SK-N-SH treated with all-trans-retinoic acid at 6 μM for 48 hours (cell line): ENCODE results near the gene ATP8A2.

ENCODE experiments used
- ATAC-seq: fragments of 200-7000 bp; cut with Tn5 transposase; 3 replicates; pipeline ENCODE4 v1.9.1; 2020; ENCODE audit warnings: mild to moderate bottlenecking, moderate library complexity
- ARNTL ChIP-seq: fragments of 450-650 bp; formaldehyde crosslinking; IDR thresholded peaks from 2 replicates; pipeline ENCODE4 v1.5.0; 2020; ENCODE audit warnings: low read depth, mild to moderate bottlenecking, moderate library complexity, borderline replicate concordance
- BACH2 ChIP-seq: fragments of 250-450 bp; sonication (Bioruptor Pico); IDR thresholded peaks from 2 replicates; pipeline ENCODE4 v1.9.0; 2021; ENCODE audit warnings: mild to moderate bottlenecking, borderline replicate concordance
- CSDC2 ChIP-seq: fragments of 250-450 bp; sonication (Bioruptor Pico); IDR thresholded peaks from 2 replicates; pipeline ENCODE4 v1.5.0; 2020; ENCODE audit warnings: mild to moderate bottlenecking, moderate library complexity
- GLIS3 ChIP-seq: fragments of 250-450 bp; sonication (Bioruptor Pico); IDR thresholded peaks from 2 replicates; pipeline ENCODE4 v1.5.0; 2020; ENCODE audit warnings: mild to moderate bottlenecking, moderate library complexity
- ISL1 ChIP-seq: fragments of 250-450 bp; sonication (Bioruptor Pico); IDR thresholded peaks from 2 replicates; pipeline ENCODE4 v2.1.2; 2022; ENCODE audit warnings: mild to moderate bottlenecking, moderate library complexity
- OSR1 ChIP-seq: fragments of 250-450 bp; sonication (Bioruptor Pico); IDR thresholded peaks from 2 replicates; pipeline ENCODE4 v1.8.0; 2022; ENCODE audit warnings: moderate library complexity, mild to moderate bottlenecking, inconsistent platforms
- PPARA ChIP-seq: fragments of 250-450 bp; sonication (Bioruptor Pico); IDR thresholded peaks from 2 replicates; pipeline ENCODE4 v1.5.0; 2020; ENCODE audit warnings: mild to moderate bottlenecking, borderline replicate concordance
- RARB ChIP-seq: fragments of 250-450 bp; sonication (Bioruptor Pico); IDR thresholded peaks from 2 replicates; pipeline ENCODE4 v1.8.0; 2021; ENCODE audit warnings: mild to moderate bottlenecking, moderate library complexity
- SNAI2 ChIP-seq: fragments of 250-450 bp; sonication (Bioruptor Pico); IDR thresholded peaks from 2 replicates; pipeline ENCODE4 v1.5.0; 2020; ENCODE audit warnings: mild to moderate bottlenecking, moderate library complexity
- TCF4 ChIP-seq: fragments of 250-450 bp; sonication (Bioruptor Pico); IDR thresholded peaks from 2 replicates; pipeline ENCODE4 v1.8.0; 2021; ENCODE audit warnings: mild to moderate bottlenecking, moderate library complexity, borderline replicate concordance
- TOX ChIP-seq: fragments of 250-450 bp; sonication (Bioruptor Pico); IDR thresholded peaks from 2 replicates; pipeline ENCODE4 v1.8.0; 2021; ENCODE audit warnings: mild to moderate bottlenecking, moderate library complexity, borderline replicate concordance
- ZC3H10 ChIP-seq: fragments of 250-450 bp; sonication (Bioruptor Pico); IDR thresholded peaks from 2 replicates; pipeline ENCODE4 v1.5.1; 2021; ENCODE audit warnings: mild to moderate bottlenecking, moderate library complexity
- ZFP3 ChIP-seq: fragments of 250-450 bp; sonication (Bioruptor Pico); IDR thresholded peaks from 2 replicates; pipeline ENCODE4 v1.5.0; 2020; ENCODE audit warnings: mild to moderate bottlenecking, moderate library complexity
- ZFP30 ChIP-seq: fragments of 450-650 bp; formaldehyde crosslinking; IDR thresholded peaks from 2 replicates; pipeline ENCODE4 v1.5.0; 2022; ENCODE audit warnings: mild to moderate bottlenecking, moderate library complexity
- ZNF565 ChIP-seq: fragments of 450-650 bp; formaldehyde crosslinking; conservative IDR thresholded peaks from 2 replicates; pipeline ENCODE4 v1.5.0; 2020; ENCODE audit warnings: low read depth, mild to moderate bottlenecking, moderate library complexity
- ZNF70 ChIP-seq: fragments of 450-650 bp; formaldehyde crosslinking; IDR thresholded peaks from 2 replicates; pipeline ENCODE4 v1.5.0; 2020; ENCODE audit warnings: mild to moderate bottlenecking, moderate library complexity
- ZNF8 ChIP-seq: fragments of 450-650 bp; formaldehyde crosslinking; IDR thresholded peaks from 2 replicates; pipeline ENCODE4 v1.5.0; 2020; ENCODE audit warnings: mild to moderate bottlenecking, moderate library complexity
- TF ChIP-seq, protein P1 (sequence below): fragments of 250-450 bp; sonication (Bioruptor Pico); IDR thresholded peaks from 2 replicates; pipeline ENCODE4 v1.5.1; 2020; ENCODE audit warnings: low read depth, mild to moderate bottlenecking, moderate library complexity
- TF ChIP-seq, protein P2 (sequence below): fragments of 250-450 bp; sonication (Bioruptor Pico); IDR thresholded peaks from 2 replicates; pipeline ENCODE4 v1.8.0; 2020; ENCODE audit warnings: mild to moderate bottlenecking, moderate library complexity, borderline replicate concordance
- TF ChIP-seq, protein P3 (sequence below): fragments of 250-450 bp; sonication (Bioruptor Pico); IDR thresholded peaks from 2 replicates; pipeline ENCODE4 v1.8.0; 2021; ENCODE audit warnings: low read depth, mild to moderate bottlenecking, moderate library complexity, borderline replicate concordance
- TF ChIP-seq, protein P4 (sequence below): fragments of 250-450 bp; sonication (Bioruptor Pico); IDR thresholded peaks from 2 replicates; pipeline ENCODE4 v1.5.0; 2020; ENCODE audit warnings: mild to moderate bottlenecking, moderate library complexity

The ATP8A2 gene

DNA sequence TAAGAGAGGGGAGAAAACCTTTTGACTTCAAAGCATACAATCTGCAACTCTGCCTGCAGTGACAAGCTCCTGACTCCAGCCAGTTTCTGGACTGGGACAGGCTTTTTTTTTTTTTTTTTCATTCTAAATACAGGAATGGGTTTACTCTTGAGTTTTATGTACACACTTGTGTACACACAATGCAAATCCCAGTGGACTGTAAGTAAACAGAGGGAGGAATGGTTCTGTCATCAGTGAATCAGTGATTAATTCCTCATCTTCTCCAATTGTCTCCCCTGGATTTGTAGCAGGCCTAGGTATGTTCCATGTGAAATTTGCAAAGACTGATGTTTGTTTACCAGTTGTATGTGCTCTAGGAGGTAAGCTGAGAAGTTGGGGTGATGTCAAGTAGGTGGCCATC, 495.3 kb downstream of the ATP8A2 start (continued):
- TF ChIP-seq, protein P1, sequence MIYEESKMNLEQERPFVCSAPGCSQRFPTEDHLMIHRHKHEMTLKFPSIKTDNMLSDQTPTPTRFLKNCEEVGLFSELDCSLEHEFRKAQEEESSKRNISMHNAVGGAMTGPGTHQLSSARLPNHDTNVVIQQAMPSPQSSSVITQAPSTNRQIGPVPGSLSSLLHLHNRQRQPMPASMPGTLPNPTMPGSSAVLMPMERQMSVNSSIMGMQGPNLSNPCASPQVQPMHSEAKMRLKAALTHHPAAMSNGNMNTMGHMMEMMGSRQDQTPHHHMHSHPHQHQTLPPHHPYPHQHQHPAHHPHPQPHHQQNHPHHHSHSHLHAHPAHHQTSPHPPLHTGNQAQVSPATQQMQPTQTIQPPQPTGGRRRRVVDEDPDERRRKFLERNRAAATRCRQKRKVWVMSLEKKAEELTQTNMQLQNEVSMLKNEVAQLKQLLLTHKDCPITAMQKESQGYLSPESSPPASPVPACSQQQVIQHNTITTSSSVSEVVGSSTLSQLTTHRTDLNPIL (CRISPR knock-in tag) = no peak
- TF ChIP-seq TCF4 (CRISPR knock-in tag) (no peak), BACH2 (CRISPR knock-in tag) (no peak)

DNA sequence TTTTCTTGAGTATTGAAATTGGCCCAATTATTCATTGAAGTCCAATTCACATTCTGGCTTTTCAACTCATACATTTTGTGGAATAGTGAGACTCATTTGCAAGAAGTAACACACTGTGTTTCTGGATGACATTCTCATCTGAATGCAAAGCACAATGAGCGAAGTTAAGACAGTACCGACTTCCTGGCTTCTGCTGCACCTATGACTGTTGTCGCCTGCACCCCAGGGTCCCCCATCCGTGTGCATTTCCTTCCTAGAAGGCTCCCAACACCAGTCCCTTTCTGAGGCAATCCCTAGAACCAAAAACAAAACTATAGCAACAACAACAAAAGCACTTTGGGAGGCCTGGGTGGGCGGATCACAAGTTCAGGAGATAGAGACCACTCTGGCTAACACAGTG, 496.7 kb downstream of the ATP8A2 start:
- TF ChIP-seq ZNF8 (CRISPR knock-in tag) (no peak), GLIS3 (CRISPR knock-in tag) (no peak), CSDC2 (CRISPR knock-in tag) (no peak), BACH2 (CRISPR knock-in tag) (no peak), PPARA (CRISPR knock-in tag) (no peak), ZFP30 (no peak), RARB (CRISPR knock-in tag) (no peak), ZNF565 (CRISPR knock-in tag) (no peak), OSR1 (CRISPR knock-in tag) (no peak), ARNTL (CRISPR knock-in tag) (no peak), TCF4 (CRISPR knock-in tag) (no peak), TOX (no peak), ZC3H10 (CRISPR knock-in tag) (no peak), SNAI2 (CRISPR knock-in tag) (no peak), ISL1 (CRISPR knock-in tag) (no peak), ZNF70 (CRISPR knock-in tag) (no peak)
- TF ChIP-seq, protein P2, sequence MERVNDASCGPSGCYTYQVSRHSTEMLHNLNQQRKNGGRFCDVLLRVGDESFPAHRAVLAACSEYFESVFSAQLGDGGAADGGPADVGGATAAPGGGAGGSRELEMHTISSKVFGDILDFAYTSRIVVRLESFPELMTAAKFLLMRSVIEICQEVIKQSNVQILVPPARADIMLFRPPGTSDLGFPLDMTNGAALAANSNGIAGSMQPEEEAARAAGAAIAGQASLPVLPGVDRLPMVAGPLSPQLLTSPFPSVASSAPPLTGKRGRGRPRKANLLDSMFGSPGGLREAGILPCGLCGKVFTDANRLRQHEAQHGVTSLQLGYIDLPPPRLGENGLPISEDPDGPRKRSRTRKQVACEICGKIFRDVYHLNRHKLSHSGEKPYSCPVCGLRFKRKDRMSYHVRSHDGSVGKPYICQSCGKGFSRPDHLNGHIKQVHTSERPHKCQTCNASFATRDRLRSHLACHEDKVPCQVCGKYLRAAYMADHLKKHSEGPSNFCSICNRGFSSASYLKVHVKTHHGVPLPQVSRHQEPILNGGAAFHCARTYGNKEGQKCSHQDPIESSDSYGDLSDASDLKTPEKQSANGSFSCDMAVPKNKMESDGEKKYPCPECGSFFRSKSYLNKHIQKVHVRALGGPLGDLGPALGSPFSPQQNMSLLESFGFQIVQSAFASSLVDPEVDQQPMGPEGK (CRISPR knock-in tag) = no peak
- TF ChIP-seq, protein P3, sequence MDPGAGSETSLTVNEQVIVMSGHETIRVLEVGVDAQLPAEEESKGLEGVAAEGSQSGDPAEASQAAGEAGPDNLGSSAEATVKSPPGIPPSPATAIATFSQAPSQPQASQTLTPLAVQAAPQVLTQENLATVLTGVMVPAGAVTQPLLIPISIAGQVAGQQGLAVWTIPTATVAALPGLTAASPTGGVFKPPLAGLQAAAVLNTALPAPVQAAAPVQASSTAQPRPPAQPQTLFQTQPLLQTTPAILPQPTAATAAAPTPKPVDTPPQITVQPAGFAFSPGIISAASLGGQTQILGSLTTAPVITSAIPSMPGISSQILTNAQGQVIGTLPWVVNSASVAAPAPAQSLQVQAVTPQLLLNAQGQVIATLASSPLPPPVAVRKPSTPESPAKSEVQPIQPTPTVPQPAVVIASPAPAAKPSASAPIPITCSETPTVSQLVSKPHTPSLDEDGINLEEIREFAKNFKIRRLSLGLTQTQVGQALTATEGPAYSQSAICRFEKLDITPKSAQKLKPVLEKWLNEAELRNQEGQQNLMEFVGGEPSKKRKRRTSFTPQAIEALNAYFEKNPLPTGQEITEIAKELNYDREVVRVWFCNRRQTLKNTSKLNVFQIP (CRISPR knock-in tag) = no peak
- ATAC-seq = no peak

DNA sequence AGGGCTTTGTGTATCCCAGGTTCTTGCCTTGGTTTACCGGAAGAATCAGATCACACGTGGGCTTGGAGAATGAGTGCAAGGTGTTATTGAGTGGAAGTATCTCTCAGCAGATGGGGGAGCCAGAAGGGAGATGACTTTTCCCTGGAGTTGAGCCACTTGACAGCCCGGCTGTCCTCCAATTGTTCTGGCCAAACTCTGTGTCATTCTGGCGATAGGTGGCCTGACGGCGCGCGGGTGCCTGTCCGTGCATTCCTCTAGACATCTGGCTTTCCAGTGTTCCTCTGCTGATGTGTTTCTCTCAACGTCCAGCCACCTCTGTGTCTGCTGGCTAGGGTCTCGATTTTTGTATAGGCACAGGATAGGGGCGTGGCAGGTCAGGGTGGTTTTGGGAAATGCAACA, 498.2 kb downstream of the ATP8A2 start:
- no peak for TF ChIP-seq TCF4 (CRISPR knock-in tag)
- TF ChIP-seq ZNF565 (CRISPR knock-in tag) = no peak
- no peak for TF ChIP-seq ZFP3 (CRISPR knock-in tag)
- TF ChIP-seq BACH2 (CRISPR knock-in tag) = no peak
- TF ChIP-seq ARNTL (CRISPR knock-in tag) = no peak
- TF ChIP-seq, protein P4, sequence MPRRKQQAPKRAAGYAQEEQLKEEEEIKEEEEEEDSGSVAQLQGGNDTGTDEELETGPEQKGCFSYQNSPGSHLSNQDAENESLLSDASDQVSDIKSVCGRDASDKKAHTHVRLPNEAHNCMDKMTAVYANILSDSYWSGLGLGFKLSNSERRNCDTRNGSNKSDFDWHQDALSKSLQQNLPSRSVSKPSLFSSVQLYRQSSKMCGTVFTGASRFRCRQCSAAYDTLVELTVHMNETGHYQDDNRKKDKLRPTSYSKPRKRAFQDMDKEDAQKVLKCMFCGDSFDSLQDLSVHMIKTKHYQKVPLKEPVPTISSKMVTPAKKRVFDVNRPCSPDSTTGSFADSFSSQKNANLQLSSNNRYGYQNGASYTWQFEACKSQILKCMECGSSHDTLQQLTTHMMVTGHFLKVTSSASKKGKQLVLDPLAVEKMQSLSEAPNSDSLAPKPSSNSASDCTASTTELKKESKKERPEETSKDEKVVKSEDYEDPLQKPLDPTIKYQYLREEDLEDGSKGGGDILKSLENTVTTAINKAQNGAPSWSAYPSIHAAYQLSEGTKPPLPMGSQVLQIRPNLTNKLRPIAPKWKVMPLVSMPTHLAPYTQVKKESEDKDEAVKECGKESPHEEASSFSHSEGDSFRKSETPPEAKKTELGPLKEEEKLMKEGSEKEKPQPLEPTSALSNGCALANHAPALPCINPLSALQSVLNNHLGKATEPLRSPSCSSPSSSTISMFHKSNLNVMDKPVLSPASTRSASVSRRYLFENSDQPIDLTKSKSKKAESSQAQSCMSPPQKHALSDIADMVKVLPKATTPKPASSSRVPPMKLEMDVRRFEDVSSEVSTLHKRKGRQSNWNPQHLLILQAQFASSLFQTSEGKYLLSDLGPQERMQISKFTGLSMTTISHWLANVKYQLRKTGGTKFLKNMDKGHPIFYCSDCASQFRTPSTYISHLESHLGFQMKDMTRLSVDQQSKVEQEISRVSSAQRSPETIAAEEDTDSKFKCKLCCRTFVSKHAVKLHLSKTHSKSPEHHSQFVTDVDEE (CRISPR knock-in tag) = no peak
- ATAC-seq = no peak

DNA sequence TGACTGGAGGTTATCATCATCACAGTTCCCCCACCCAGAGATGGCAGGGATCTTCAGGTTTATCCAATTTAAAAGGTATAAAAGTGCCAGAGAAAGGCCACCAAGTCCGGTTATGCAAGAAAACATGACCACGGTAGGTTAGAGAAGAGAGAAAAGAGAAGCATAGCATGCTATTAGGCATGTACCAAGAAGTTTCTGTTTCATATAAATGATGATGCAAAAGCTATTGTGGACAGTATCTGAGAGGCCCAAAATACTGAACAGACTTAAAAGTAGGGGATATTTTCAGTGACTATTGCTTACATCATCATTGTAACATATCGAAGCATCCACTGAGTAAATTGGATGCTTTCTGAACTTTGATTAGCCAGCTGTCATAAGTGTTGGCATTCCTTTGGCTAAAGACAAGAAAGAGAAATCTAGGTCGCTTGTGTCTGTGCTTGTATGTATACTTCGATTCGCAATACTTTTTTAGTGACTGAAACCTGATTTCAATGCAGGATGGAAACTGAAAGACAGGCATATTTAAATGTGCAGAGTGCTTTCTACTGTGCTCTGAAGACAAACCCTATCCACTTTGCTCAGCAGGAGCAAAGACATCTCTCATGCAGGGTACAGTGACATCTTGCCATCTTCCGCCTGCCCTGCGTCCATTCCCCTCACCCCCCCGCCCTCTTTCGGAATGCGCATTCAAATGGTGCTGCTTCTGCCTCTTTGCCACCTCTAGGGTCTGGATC, 499.8 kb downstream of the ATP8A2 start:
- TF ChIP-seq TOX (no peak), GLIS3 (CRISPR knock-in tag) (no peak), PPARA (CRISPR knock-in tag) (no peak), ZNF70 (CRISPR knock-in tag) (no peak)
- no peak for ATAC-seq
